GM12878 (cell line): ENCODE measurements around the gene CD63. TPM values are rescaled to one million over a fixed set of nuclear protein-coding genes. Genes with fewer than 3 reads are reported as not detected.

ENCODE experiments used
- ATF7 ChIP-seq: fragments of 450-650 bp; IDR thresholded peaks from 2 replicates; pipeline ENCODE4 v1.6.1; 2016; ENCODE audit warnings: low read depth, mild to moderate bottlenecking
- ETV6 ChIP-seq, 2 experiments: fragments of 450-650 bp in 1 of 2; IDR thresholded peaks in 1 of 2; conservative IDR thresholded peaks in 1 of 2; 2 replicates each; pipeline ENCODE4 v1.6.1; 2014; ENCODE audit warnings: antibody characterized with exemption in 1 of 2, borderline replicate concordance in 1 of 2, low read depth in 1 of 2, mild to moderate bottlenecking in 1 of 2, moderate library complexity in 1 of 2
- LARP7 ChIP-seq: fragments of 450-650 bp; IDR thresholded peaks from 2 replicates; pipeline ENCODE4 v1.6.1; 2017; ENCODE audit warnings: mild to moderate bottlenecking
- MXI1 ChIP-seq: fragments of 150-350 bp; IDR thresholded peaks from 2 replicates; pipeline ENCODE4 v1.6.1; 2011; ENCODE audit warnings: low read depth, mild to moderate bottlenecking, inconsistent platforms, low read length, improper control_type of control experiment
- RFX5 ChIP-seq: IDR thresholded peaks from 2 replicates; pipeline ENCODE4 v1.6.1; 2011; ENCODE audit warnings: low read depth, low read length, improper control_type of control experiment
- SP1 ChIP-seq: IDR thresholded peaks from one replicate; pipeline ENCODE4 v1.6.1; 2011; ENCODE audit warnings: low read depth, low read length
- SUPT20H ChIP-seq: IDR thresholded peaks from 2 replicates; pipeline ENCODE4 v1.6.1; 2011; ENCODE audit warnings: low read depth, mild to moderate bottlenecking, low read length, moderate library complexity, borderline replicate concordance; ENCODE audit not compliant: control insufficient read depth
- TCF7 ChIP-seq: IDR thresholded peaks from 2 replicates; pipeline ENCODE4 v1.6.1; 2014; ENCODE audit warnings: antibody characterized with exemption, borderline replicate concordance
- WRNIP1 ChIP-seq: IDR thresholded peaks from 2 replicates; pipeline ENCODE4 v1.6.1; 2011; ENCODE audit warnings: low read depth, low read length, improper control_type of control experiment, borderline replicate concordance
- polyA plus RNA-seq, 11 experiments: library from polyadenylated mRNA; depleted of rRNA in 4 of 11; unstranded in 6 of 11; stranded (reverse) in 5 of 11; fragments of >200 nt; fragmentation: Nextera tagmentation in 4 of 11; fragmentation: Illumina TruSeq in 1 of 11; extraction: Ambion mirVana in 4 of 11; extraction: Trizol in 1 of 11; gene quantifications; 1 replicate in 1 of 11; 2 replicates in 10 of 11; pipeline versions ENCODE4 v1.2.1 to v1.2.3, GENCODE V29; 2011 to 2016; ENCODE audit warnings: inconsistent platforms in 2 of 11, missing spikeins in 2 of 11, low read depth in 1 of 11
- total RNA-seq, 4 experiments: library from RNA; depleted of rRNA in 3 of 4; stranded (reverse); fragments of >200 nt in 3 of 4; fragmentation: Illumina TruSeq in 1 of 4; extraction: Trizol in 1 of 4; gene quantifications; 2 replicates each; pipeline versions ENCODE4 v1.2.1 to v1.2.3, GENCODE V29; 2013 to 2021
- TF ChIP-seq, protein P1 (sequence below): fragments of 450-650 bp; IDR thresholded peaks from 2 replicates; pipeline ENCODE4 v1.6.1; 2016; ENCODE audit warnings: mild to moderate bottlenecking, moderate library complexity, borderline replicate concordance
- TF ChIP-seq, protein P2 (sequence below): fragments of 450-650 bp; IDR thresholded peaks from 2 replicates; pipeline ENCODE4 v1.6.1; 2016; ENCODE audit warnings: mild to moderate bottlenecking

The CD63 gene
- total and polyA plus RNA-seq, 10 of the 15 experiments (the other 5 are each of a cell fraction or from before 2014, with no cell fraction given): 147 to 220 (median 183) TPM

DNA sequence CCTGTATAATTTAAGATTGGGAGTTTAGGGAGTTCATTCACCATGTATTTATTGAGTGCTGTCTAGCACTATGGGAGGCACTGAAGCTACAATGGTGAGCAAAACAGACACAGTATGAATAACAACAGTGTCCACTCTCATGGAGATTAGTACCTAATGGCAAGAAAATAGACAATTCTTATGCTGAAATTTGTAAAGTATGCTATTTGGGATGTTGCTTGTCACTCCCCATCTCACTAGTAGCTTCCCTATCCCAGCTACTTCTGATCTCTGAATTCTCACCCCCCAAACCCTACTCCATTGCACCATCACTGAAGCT, 18.1 kb upstream of the CD63 start (continued):
- TF ChIP-seq, protein P1, sequence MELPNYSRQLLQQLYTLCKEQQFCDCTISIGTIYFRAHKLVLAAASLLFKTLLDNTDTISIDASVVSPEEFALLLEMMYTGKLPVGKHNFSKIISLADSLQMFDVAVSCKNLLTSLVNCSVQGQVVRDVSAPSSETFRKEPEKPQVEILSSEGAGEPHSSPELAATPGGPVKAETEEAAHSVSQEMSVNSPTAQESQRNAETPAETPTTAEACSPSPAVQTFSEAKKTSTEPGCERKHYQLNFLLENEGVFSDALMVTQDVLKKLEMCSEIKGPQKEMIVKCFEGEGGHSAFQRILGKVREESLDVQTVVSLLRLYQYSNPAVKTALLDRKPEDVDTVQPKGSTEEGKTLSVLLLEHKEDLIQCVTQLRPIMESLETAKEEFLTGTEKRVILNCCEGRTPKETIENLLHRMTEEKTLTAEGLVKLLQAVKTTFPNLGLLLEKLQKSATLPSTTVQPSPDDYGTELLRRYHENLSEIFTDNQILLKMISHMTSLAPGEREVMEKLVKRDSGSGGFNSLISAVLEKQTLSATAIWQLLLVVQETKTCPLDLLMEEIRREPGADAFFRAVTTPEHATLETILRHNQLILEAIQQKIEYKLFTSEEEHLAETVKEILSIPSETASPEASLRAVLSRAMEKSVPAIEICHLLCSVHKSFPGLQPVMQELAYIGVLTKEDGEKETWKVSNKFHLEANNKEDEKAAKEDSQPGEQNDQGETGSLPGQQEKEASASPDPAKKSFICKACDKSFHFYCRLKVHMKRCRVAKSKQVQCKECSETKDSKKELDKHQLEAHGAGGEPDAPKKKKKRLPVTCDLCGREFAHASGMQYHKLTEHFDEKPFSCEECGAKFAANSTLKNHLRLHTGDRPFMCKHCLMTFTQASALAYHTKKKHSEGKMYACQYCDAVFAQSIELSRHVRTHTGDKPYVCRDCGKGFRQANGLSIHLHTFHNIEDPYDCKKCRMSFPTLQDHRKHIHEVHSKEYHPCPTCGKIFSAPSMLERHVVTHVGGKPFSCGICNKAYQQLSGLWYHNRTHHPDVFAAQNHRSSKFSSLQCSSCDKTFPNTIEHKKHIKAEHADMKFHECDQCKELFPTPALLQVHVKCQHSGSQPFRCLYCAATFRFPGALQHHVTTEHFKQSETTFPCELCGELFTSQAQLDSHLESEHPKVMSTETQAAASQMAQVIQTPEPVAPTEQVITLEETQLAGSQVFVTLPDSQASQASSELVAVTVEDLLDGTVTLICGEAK: no peak
- no peak for TF ChIP-seq SP1
- no peak for TF ChIP-seq RFX5
- no peak for TF ChIP-seq ETV6 (conservative IDR thresholded peaks at IDR 0.05 in 1 of 2, IDR thresholded peaks at IDR 0.05 in 1 of 2; ENCODE audit: borderline replicate concordance in 1 of 2, low read depth in 1 of 2)
- TF ChIP-seq SUPT20H: no peak
- no peak for TF ChIP-seq MXI1
- no peak for TF ChIP-seq WRNIP1
- TF ChIP-seq TCF7: no peak
- TF ChIP-seq, protein P2, sequence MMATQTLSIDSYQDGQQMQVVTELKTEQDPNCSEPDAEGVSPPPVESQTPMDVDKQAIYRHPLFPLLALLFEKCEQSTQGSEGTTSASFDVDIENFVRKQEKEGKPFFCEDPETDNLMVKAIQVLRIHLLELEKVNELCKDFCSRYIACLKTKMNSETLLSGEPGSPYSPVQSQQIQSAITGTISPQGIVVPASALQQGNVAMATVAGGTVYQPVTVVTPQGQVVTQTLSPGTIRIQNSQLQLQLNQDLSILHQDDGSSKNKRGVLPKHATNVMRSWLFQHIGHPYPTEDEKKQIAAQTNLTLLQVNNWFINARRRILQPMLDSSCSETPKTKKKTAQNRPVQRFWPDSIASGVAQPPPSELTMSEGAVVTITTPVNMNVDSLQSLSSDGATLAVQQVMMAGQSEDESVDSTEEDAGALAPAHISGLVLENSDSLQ: no peak
- no peak for TF ChIP-seq LARP7
- TF ChIP-seq ATF7: no peak
